H1 (cell line): Measurements from ENCODE around the gene SYVN1. TPM values are rescaled to one million over a fixed set of nuclear protein-coding genes. Genes with fewer than 3 reads are reported as not detected.

Source experiments
- CTCF ChIA-PET: fragments of 300-600 bp; sonication (Branson Sonifier 250); formaldehyde crosslinking; loops from one replicate; lab custom pipeline; 2021; ENCODE audit not compliant: partially characterized antibody; lab: Charles Lee
- POLR2A ChIA-PET: fragments of 300-600 bp; sonication (Branson Sonifier 250); formaldehyde crosslinking; loops from one replicate; lab custom pipeline; 2021; ENCODE audit warnings: inconsistent platforms; ENCODE audit not compliant: partially characterized antibody; lab: Charles Lee
- DNase-seq, 2 experiments: peaks; one replicate each; pipeline versions ENCODE4 v3.0.0 to v3.0.0-alpha.2; 2010 to 2022; ENCODE audit warnings: low spot score in 2 of 2, low read depth in 1 of 2, mixed read lengths in 1 of 2
- FAIRE-seq: peaks from 2 replicates; lab custom pipeline; 2011; peaks lifted over from hg19 to GRCh38; lab: Jason Lieb, UNC
- H2AFZ ChIP-seq: 2 replicates; pipeline ENCODE4 v1.8.1; 2012; ENCODE audit warnings: low read length, inconsistent platforms
- H2AK5ac ChIP-seq: 2 replicates; pipeline ENCODE4 v1.6.1; 2013; ENCODE audit warnings: low read depth, low read length
- H2BK120ac ChIP-seq: replicated peaks from 2 replicates; pipeline ENCODE3; 2013; ENCODE audit warnings: low read depth, low read length, inconsistent platforms
- H2BK12ac ChIP-seq: 2 replicates; pipeline ENCODE4 v1.6.1; 2013; ENCODE audit warnings: low read depth, low read length
- H2BK15ac ChIP-seq: 2 replicates; pipeline ENCODE4 v1.6.1; 2013; ENCODE audit warnings: low read length
- H2BK20ac ChIP-seq: 2 replicates; pipeline ENCODE4 v1.6.1; 2013; ENCODE audit warnings: low read length
- H2BK5ac ChIP-seq: 2 replicates; pipeline ENCODE4 v1.6.1; 2013; ENCODE audit warnings: low read depth, low read length
- H3K14ac ChIP-seq: 2 replicates; pipeline ENCODE4 v1.6.1; 2013; ENCODE audit warnings: inconsistent platforms; ENCODE audit not compliant: insufficient read length
- H3K18ac ChIP-seq: 2 replicates; pipeline ENCODE4 v1.6.1; 2013; ENCODE audit warnings: low read length; ENCODE audit errors: extremely low read depth
- H3K23ac ChIP-seq: 2 replicates; pipeline ENCODE4 v1.6.1; 2013; ENCODE audit warnings: inconsistent platforms; ENCODE audit not compliant: insufficient read length
- H3K23me2 ChIP-seq: 2 replicates; pipeline ENCODE4 v1.6.1; 2013; ENCODE audit warnings: low read depth, low read length
- H3K27ac ChIP-seq: 2 replicates; pipeline ENCODE4 v1.6.1; 2011; ENCODE audit warnings: low read depth, low read length, inconsistent platforms
- H3K27me3 ChIP-seq, 4 experiments: replicated peaks in 1 of 4; 1 replicate in 1 of 4; 2 replicates in 3 of 4; pipeline versions ENCODE4 v1.6.1 to v1.8.1; 2011 to 2013; ENCODE audit warnings: low read length in 3 of 4, mild to moderate bottlenecking in 3 of 4, inconsistent platforms in 2 of 4, mixed read lengths in 2 of 4, moderate library complexity in 1 of 4; ENCODE audit not compliant: control insufficient read depth in 3 of 4, insufficient read depth in 3 of 4; ENCODE audit errors: extremely low read depth in 1 of 4
- H3K36me3 ChIP-seq, 4 experiments: 2 replicates each; pipeline versions ENCODE4 v1.6.1 to v1.8.1; 2011 to 2013; ENCODE audit warnings: mild to moderate bottlenecking in 4 of 4, low read length in 3 of 4, moderate library complexity in 2 of 4, control low read depth in 1 of 4, inconsistent platforms in 1 of 4; ENCODE audit not compliant: insufficient read depth in 4 of 4, control insufficient read depth in 2 of 4
- H3K4ac ChIP-seq: replicated peaks from 2 replicates; pipeline ENCODE3; 2013; ENCODE audit warnings: low read length, low read depth, mixed read lengths, inconsistent platforms; ENCODE audit not compliant: insufficient read length
- H3K4me1 ChIP-seq, 4 experiments: replicated peaks in 1 of 4; 1 replicate in 1 of 4; 2 replicates in 3 of 4; pipeline versions ENCODE4 v1.6.1 to v1.8.1; 2011 to 2013; ENCODE audit warnings: low read length in 3 of 4, inconsistent platforms in 2 of 4, mixed read lengths in 1 of 4; ENCODE audit not compliant: insufficient read depth in 4 of 4, control insufficient read depth in 3 of 4
- H3K4me2 ChIP-seq, 2 experiments: 2 replicates each; pipeline versions ENCODE4 v1.6.1 to v1.8.1; 2011 to 2013; ENCODE audit warnings: low read depth in 2 of 2, low read length in 2 of 2, control low read depth in 1 of 2, inconsistent platforms in 1 of 2, mild to moderate bottlenecking in 1 of 2; ENCODE audit not compliant: insufficient read depth in 1 of 2
- H3K4me3 ChIP-seq, 4 experiments: fragments of 200-600, 300-600 bp in 1 of 4; sonication (generic), shearing (Covaris generic), sonication (Bioruptor Twin) in 1 of 4; 2 replicates each; pipeline versions ENCODE4 v1.5.1 to v1.8.1; 2011 to 2016; ENCODE audit warnings: low read length in 4 of 4, low read depth in 3 of 4, control low read depth in 2 of 4, inconsistent platforms in 2 of 4, mild to moderate bottlenecking in 2 of 4, mixed read lengths in 1 of 4, moderate library complexity in 1 of 4; ENCODE audit not compliant: insufficient read depth in 2 of 4; ENCODE audit errors: extremely low read depth in 1 of 4
- H3K56ac ChIP-seq: replicated peaks from 2 replicates; pipeline ENCODE3; 2013; ENCODE audit warnings: low read depth, mild to moderate bottlenecking, mixed read lengths, low read length, inconsistent platforms; ENCODE audit not compliant: insufficient read length
- H3K79me1 ChIP-seq: 2 replicates; pipeline ENCODE4 v1.6.1; 2013; ENCODE audit warnings: low read depth, low read length, control low read depth
- H3K79me2 ChIP-seq, 2 experiments: 2 replicates each; pipeline versions ENCODE4 v1.6.1 to v1.8.1; 2012 to 2013; ENCODE audit warnings: low read length in 2 of 2, mild to moderate bottlenecking in 2 of 2, inconsistent platforms in 1 of 2; ENCODE audit not compliant: insufficient read depth in 2 of 2, control insufficient read depth in 1 of 2
- H3K9ac ChIP-seq, 4 experiments: replicated peaks in 1 of 4; 1 replicate in 1 of 4; 2 replicates in 3 of 4; pipeline versions ENCODE4 v1.6.1 to v1.8.1; 2011 to 2013; ENCODE audit warnings: low read depth in 3 of 4, low read length in 3 of 4, control low read depth in 2 of 4, mild to moderate bottlenecking in 2 of 4, moderate library complexity in 2 of 4, inconsistent platforms in 1 of 4; ENCODE audit errors: extremely low read depth in 1 of 4
- H3K9me3 ChIP-seq, 2 experiments: 2 replicates each; pipeline versions ENCODE4 v1.6.1 to v1.8.1; 2012 to 2013; ENCODE audit warnings: mild to moderate bottlenecking in 2 of 2, moderate library complexity in 2 of 2, control low read depth in 1 of 2, inconsistent platforms in 1 of 2, low read depth in 1 of 2, low read length in 1 of 2, mixed read lengths in 1 of 2; ENCODE audit not compliant: insufficient read depth in 2 of 2
- H4K20me1 ChIP-seq, 2 experiments: replicated peaks in 1 of 2; 2 replicates each; pipeline versions ENCODE3 to v1.8.1; 2011 to 2013; ENCODE audit warnings: inconsistent platforms in 2 of 2, low read length in 2 of 2, mild to moderate bottlenecking in 1 of 2; ENCODE audit not compliant: insufficient read depth in 2 of 2, control insufficient read depth in 1 of 2
- H4K5ac ChIP-seq: 2 replicates; pipeline ENCODE4 v1.6.1; 2013; ENCODE audit warnings: low read length, low read depth, mixed read lengths, inconsistent platforms; ENCODE audit not compliant: insufficient read length
- H4K8ac ChIP-seq: 2 replicates; pipeline ENCODE4 v1.8.0; 2013; ENCODE audit warnings: mild to moderate bottlenecking, moderate library complexity, low read length, inconsistent platforms; ENCODE audit not compliant: insufficient read depth; ENCODE audit errors: extremely low read depth
- H4K91ac ChIP-seq: replicated peaks from 2 replicates; pipeline ENCODE3; 2013; ENCODE audit warnings: low read length, mixed read lengths, inconsistent platforms; ENCODE audit not compliant: insufficient read length
- ASH2L ChIP-seq: fragments of 200-600, 300-600 bp; sonication (generic); IDR thresholded peaks from one replicate; pipeline ENCODE4 v1.7.1; 2017; ENCODE audit warnings: low read length
- CTBP2 ChIP-seq: IDR thresholded peaks from 2 replicates; pipeline ENCODE4 v1.7.0; 2011; ENCODE audit warnings: borderline replicate concordance, mild to moderate bottlenecking, moderate library complexity, mixed read lengths, low read length; ENCODE audit not compliant: insufficient read depth, insufficient read length
- EGR1 ChIP-seq: IDR thresholded peaks from 2 replicates; pipeline ENCODE4 v1.6.1; 2011; ENCODE audit warnings: low read depth, low read length, borderline replicate concordance
- EP300 ChIP-seq, 2 experiments: IDR thresholded peaks; 1 replicate in 1 of 2; 2 replicates in 1 of 2; pipeline ENCODE4 v1.6.1; 2011 to 2012; ENCODE audit warnings: low read depth in 2 of 2, low read length in 2 of 2, mild to moderate bottlenecking in 2 of 2, borderline replicate concordance in 1 of 2, inconsistent platforms in 1 of 2, moderate library complexity in 1 of 2
- FOSL1 ChIP-seq: IDR thresholded peaks from 2 replicates; pipeline ENCODE4 v1.6.1; 2011; ENCODE audit warnings: mild to moderate bottlenecking, low read depth, low read length, moderate library complexity; ENCODE audit not compliant: insufficient read depth
- KDM5A ChIP-seq: fragments of 200-600 bp; IDR thresholded peaks from 2 replicates; pipeline ENCODE4 v1.7.1; 2012; ENCODE audit warnings: mild to moderate bottlenecking, low read length, inconsistent platforms, mixed read lengths
- NANOG ChIP-seq: IDR thresholded peaks from 2 replicates; pipeline ENCODE4 v1.6.1; 2011; ENCODE audit warnings: low read length, low read depth, mild to moderate bottlenecking, inconsistent platforms; ENCODE audit not compliant: insufficient read depth, poor library complexity, severe bottlenecking
- POLR2AphosphoS5 ChIP-seq: IDR thresholded peaks from 2 replicates; pipeline ENCODE4 v1.6.1; 2011; ENCODE audit warnings: low read depth, low read length
- SIN3A ChIP-seq, 2 experiments: IDR thresholded peaks in 1 of 2; conservative IDR thresholded peaks in 1 of 2; 2 replicates each; pipeline ENCODE4 v1.6.1; 2011 to 2012; ENCODE audit warnings: low read length in 2 of 2, improper control_type of control experiment in 1 of 2, low read depth in 1 of 2, mild to moderate bottlenecking in 1 of 2
- SP1 ChIP-seq: IDR thresholded peaks from 2 replicates; pipeline ENCODE4 v1.6.1; 2011; ENCODE audit warnings: low read depth, low read length
- TAF1 ChIP-seq: IDR thresholded peaks from 2 replicates; pipeline ENCODE4 v1.6.1; 2011; ENCODE audit warnings: mild to moderate bottlenecking, low read depth, low read length
- TBP ChIP-seq: IDR thresholded peaks from 2 replicates; pipeline ENCODE4 v1.6.1; 2011; ENCODE audit warnings: low read depth, low read length, improper control_type of control experiment
- ZNF274 ChIP-seq: IDR thresholded peaks from 2 replicates; pipeline ENCODE4 v1.7.0; 2012; ENCODE audit warnings: low read length, borderline replicate concordance; ENCODE audit errors: extremely low read depth
- WGBS, 2 experiments: shearing (Covaris generic) in 1 of 2; methylation state at CpG; one replicate each; pipeline versions ENCODE4 v1.1.6 to v1.1.7; 2013 to 2015; ENCODE audit warnings: low lambda C conversion rate in 2 of 2, mixed read lengths in 2 of 2, inconsistent platforms in 1 of 2, low coverage in 1 of 2, missing lambda C conversion rate in 1 of 2; ENCODE audit not compliant: insufficient replicate concordance in 2 of 2, insufficient coverage in 1 of 2, insufficient read length in 1 of 2; ENCODE audit errors: extremely low coverage in 1 of 2, missing lambda C conversion rate in 1 of 2; 5-methylcytosine and 5-hydroxymethylcytosine counted together
- polyA plus RNA-seq, 7 experiments: library from polyadenylated mRNA; depleted of rRNA in 3 of 7; stranded (reverse) in 5 of 7; unstranded in 2 of 7; fragments of >200 nt in 5 of 7; fragments of 200-250 nt in 2 of 7; gene quantifications; 1 replicate in 5 of 7; 2 replicates in 1 of 7; 4 replicates in 1 of 7; pipeline versions ENCODE4 v1.2.1 to v1.2.3, GENCODE V29; 2011 to 2013; ENCODE audit warnings: missing spikeins in 2 of 7, mixed read lengths in 2 of 7
- total RNA-seq: library from RNA; stranded (reverse); fragmentation: NEBNext Ultra II Directional; extraction: Animal tissue kit (Norgen Biotek cat#: 25700); gene quantifications from 2 replicates; pipeline ENCODE4 v1.2.1, GENCODE V29; 2021

SYVN1 gene
- total and polyA plus RNA-seq, 2 of the 8 experiments (the other 6 are each of a cell fraction or from before 2014, with no cell fraction given), result 27.8 to 29.4 TPM

- H4K5ac ChIP-seq, result no peak overlapping the region
- no peak overlapping the region for H3K56ac ChIP-seq
- FAIRE-seq (no peak), DNase-seq (no peak)
- H3K4me1 ChIP-seq, result peaks cover 0 to 13% (median 8%) of the 10 kb centered on the region in 4 experiments; a peak in 6 of 7 replicates
- no peak overlapping the region for H4K8ac ChIP-seq
- H2BK20ac ChIP-seq, result no peak overlapping the region
- no peak overlapping the region for H2BK120ac ChIP-seq
- no peak overlapping the region for H3K18ac ChIP-seq
- peak overlapping the region; percentile 80 to 98 (median 93); a peak in 5 of 8 replicates for H3K4me3 ChIP-seq
- H2BK12ac ChIP-seq, result no peak overlapping the region
- peaks cover 8% of the 10 kb centered on the region; the same call in 1 of the 2 replicates for H3K23me2 ChIP-seq
- H3K27me3 ChIP-seq, result no peaks in the 10 kb centered on the region
- H3K9ac ChIP-seq, result peak overlapping the region in 1 of 4 experiments; percentile 84; a peak in 2 of 7 replicates
- peaks cover 4% of the 10 kb centered on the region in 2 experiments for H4K20me1 ChIP-seq
- ChIA-PET CTCF (interaction anchor here (0.8 to 3.0 kb wide), 11 partner anchors 8 to 273 kb away, joined by 3 to 14 read pairs (median 5); partner anchors contain the start of genes CAPN1 and TM7SF2), POLR2A (interaction anchor here (0.6 to 17.4 kb wide), 19 partner anchors 9 to 792 kb away, joined by 3 to 305 read pairs (median 5); partner anchors contain the start of genes CAPN1, SPDYC, SYVN1 and TM7SF2)
- H3K4me2 ChIP-seq, result peak overlapping the region; percentile 76 to 89
- 91% methylated on average over 3 of the region's 3 CpGs; no CpG with 5 or more reads in 1 of the 2 experiments for WGBS, 2 experiments
- H4K91ac ChIP-seq, result no peak overlapping the region
- no peak overlapping the region for H2AFZ ChIP-seq
- H2AK5ac ChIP-seq, result no peak overlapping the region
- no peak overlapping the region for H2BK15ac ChIP-seq
- H3K4ac ChIP-seq, result no peak overlapping the region
- H3K79me2 ChIP-seq, result peaks cover 6 to 43% of the 10 kb centered on the region in 2 experiments
- no peak overlapping the region for H2BK5ac ChIP-seq
- peaks cover 13% of the 10 kb centered on the region for H3K79me1 ChIP-seq
- no peak overlapping the region for H3K14ac ChIP-seq
- H3K27ac ChIP-seq, result no peak overlapping the region
- H3K9me3 ChIP-seq, result no peaks in the 10 kb centered on the region
- peaks cover 12 to 47% (median 31%) of the 10 kb centered on the region in 4 experiments for H3K36me3 ChIP-seq
- no peak overlapping the region for H3K23ac ChIP-seq
- no peak for TF ChIP-seq EP300 (IDR thresholded peaks at IDR 0.05; ENCODE audit: borderline replicate concordance in 1 of 2, low read depth in 2 of 2, low read length in 2 of 2)
- no peak for TF ChIP-seq CTBP2
- TF ChIP-seq ASH2L, result no peak
- no peak for TF ChIP-seq POLR2AphosphoS5
- TF ChIP-seq EGR1, result no peak
- no peak for TF ChIP-seq TBP
- no peak for TF ChIP-seq SIN3A (conservative IDR thresholded peaks at IDR 0.05 in 1 of 2, IDR thresholded peaks at IDR 0.05 in 1 of 2; ENCODE audit: low read depth in 1 of 2, low read length in 2 of 2)
- no peak for TF ChIP-seq FOSL1
- no peak for TF ChIP-seq ZNF274
- TF ChIP-seq SP1, result no peak
- TF ChIP-seq TAF1, result no peak
- no peak for TF ChIP-seq KDM5A
- no peak for TF ChIP-seq NANOG
Measured at GRCh38 chr11:65120831-65121230, 13.5 kb downstream of the SYVN1 start.
